Left renal pelvis (tissue), 4 donors: ENCODE measurements around the gene LPAR1. TPM values are rescaled to one million over a fixed set of nuclear protein-coding genes. Genes with fewer than 3 reads are reported as not detected.
A peak's percentile ranks its signal among the peaks of the same experiment; 100 is the strongest.

Source experiments
- DNase-seq, 4 donors: peaks; one replicate each; pipeline ENCODE4 v3.0.0-alpha.2; 2013; ENCODE audit warnings: low read depth in 4 of 4, low spot score in 3 of 4
- polyA plus RNA-seq, 4 donors: library from polyadenylated mRNA; unstranded; fragments of 120-200 nt; gene quantifications; one replicate each; pipeline ENCODE4 v1.2.1, GENCODE V29; 2013; ENCODE audit not compliant: insufficient read length in 4 of 4

The LPAR1 gene
- polyA plus RNA-seq, 4 donors = 23.2 to 77.1 (median 34.4) TPM

DNA sequence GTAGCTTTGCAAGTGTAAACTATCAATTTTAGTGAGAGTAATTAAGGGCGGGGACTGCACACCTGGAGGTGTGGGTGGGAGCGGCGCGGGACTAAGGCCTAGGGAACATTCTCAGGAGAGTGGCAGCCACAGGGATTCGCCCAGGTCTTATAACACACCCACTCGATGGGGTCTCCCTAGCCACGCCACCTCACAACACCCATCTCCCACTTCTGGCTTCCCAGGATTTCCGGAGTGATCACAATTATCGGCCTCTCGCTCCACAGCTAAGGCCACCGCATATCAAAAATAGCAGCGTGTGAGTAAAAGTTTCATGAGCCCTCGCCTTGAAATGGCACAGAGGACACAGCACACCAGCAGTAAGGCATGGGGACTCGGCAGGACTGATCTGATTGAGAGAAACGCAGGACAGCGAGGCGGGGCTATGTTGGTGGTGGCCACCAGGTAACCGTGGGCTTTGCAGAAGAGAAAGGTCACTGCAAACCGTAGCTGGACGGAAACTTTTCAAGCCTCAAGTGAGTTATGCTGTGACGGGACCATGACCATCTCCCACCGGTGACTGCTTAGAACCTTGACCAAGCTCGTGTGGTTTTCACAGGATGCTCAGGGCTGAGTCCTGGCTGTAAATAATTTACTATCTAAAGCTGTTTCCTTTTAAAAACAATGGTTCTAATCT, 1.1 kb upstream of the LPAR1 start:
- peak in 1 of 4 donors; percentile 8 for DNase-seq

GRCh38 chr9:111037708-111038330, 451 bp downstream of the LPAR1 start:
- DNase-seq = peak in 3 of 4 donors; percentile 44 to 59 (median 56)

DNA sequence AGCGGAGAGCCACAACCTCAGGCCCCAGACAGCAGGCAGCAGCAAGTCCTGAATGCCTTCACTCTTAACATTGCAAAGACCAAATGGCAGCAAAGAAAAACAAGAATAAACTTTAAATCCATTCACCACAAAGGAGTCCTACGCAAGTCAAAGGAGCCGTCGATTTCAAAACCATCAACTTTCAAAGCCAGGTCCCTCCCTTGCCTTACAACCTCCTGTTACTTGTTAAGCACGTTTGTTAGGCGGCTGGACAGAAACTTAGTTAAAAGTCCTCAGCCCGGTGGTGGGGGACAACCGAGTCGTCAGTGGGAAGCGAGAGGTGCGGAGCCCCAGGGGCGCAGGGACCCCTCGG, 938 bp downstream of the LPAR1 start:
- peak in 3 of 4 donors; percentile 20 to 43 (median 29) for DNase-seq

DNA sequence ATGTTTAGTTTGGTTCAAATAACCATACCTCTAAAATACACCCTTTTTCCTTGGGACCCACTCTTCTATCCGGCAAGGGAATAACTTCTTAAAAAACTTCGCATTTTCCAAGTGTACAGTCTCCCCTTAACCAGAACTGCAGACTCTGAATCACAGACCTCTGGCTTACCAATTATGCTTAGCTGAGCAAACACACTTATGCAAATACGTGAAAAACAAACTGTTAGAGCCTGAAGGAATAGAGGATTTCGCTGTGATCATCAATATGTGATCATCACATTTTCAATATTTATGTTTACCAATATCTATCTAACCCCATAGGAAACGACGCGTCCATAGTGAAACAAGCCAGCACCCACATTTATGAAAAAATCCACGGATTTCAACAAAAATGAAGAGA, 1.3 kb downstream of the LPAR1 start:
- no peak for DNase-seq

GRCh38 chr9:111036429-111036789, 1.9 kb downstream of the LPAR1 start:
- DNase-seq = peak in 1 of 4 donors; percentile 20

DNA sequence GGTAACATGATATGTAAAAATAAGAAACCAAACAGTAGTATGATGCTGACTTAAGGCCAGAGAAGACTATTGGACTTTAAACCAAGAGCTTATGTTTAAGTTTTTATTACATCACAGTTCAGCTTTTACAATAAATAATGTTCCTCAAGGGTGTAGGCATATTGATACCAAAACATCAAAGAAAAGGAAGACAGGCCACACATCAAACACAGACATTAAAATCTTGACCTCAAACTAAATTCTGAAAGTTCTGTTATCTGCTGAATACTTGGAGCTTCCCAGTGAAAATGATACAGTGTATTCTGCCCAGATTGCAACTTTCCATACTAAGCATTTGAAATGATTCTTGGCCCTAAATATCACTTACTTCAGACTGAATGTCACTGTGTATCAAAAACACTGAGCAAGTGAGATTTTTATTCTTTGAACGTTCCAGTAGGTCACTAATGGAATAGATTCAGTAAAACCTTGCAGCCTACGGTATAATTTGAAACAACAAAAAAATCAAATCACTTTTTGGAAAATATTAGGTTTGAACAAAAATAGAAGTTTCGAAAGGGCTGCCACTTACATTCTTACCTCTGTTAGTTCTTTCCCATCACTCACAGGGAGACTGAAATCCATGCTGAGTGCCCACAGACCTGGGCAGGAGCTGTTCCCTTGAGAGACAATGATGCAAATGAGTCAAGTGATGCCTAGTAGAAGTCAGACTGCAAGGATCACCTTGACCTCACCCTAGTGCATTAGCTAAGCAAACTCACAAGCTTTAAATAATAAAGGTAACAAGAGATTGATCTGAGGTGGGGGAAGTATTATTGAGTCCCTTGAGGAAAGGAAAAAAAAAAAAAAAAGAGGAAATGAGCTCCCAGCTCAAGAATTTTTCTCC, 2.5 kb downstream of the LPAR1 start:
- DNase-seq = no peak

- DNase-seq = no peak
Measured at GRCh38 chr9:111034898-111035539, 3.3 kb downstream of the LPAR1 start.

GRCh38 chr9:111034170-111034897, 3.9 kb downstream of the LPAR1 start:
- no peak for DNase-seq

DNA sequence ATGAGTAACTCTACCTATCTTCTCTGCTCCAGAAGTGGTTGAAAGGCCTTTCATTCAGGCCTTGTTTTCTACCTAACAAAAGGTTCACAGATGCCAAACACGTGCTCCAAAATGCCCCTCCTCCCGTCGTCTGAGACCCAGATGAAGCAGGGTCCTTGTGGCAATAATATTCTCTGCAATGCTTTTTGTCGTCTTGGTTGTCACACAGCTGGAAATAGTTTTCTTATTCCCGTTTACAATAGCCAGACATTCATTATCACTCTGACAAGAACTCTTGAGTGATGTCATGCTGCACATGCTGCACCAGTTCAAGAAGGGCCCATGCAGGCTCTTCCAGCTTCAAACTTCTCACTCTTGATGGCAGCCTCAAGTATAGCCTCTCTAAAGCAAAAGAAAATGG, 7.8 kb downstream of the LPAR1 start:
- DNase-seq = no peak

GRCh38 chr9:111029260-111029659, 9.0 kb downstream of the LPAR1 start:
- no peak for DNase-seq

DNA sequence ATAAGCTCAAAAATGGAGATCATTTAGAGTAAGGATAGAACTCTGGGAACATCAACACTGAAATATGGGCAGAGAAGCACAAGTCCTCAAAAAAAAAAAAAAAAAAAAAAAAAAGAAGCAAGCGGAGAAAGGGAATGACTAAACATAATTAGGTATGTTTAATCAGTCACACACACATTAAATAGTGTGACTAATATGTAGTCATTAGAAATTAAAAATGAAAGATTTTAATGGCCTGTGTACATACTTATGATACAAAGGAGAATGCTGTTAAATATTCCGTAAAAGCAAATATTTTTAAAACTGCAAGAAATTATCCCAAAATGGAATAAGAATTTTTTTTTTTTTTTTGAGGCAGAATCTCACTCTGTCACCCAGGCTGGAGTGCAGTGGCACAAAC, 10.5 kb downstream of the LPAR1 start:
- DNase-seq = no peak

DNA sequence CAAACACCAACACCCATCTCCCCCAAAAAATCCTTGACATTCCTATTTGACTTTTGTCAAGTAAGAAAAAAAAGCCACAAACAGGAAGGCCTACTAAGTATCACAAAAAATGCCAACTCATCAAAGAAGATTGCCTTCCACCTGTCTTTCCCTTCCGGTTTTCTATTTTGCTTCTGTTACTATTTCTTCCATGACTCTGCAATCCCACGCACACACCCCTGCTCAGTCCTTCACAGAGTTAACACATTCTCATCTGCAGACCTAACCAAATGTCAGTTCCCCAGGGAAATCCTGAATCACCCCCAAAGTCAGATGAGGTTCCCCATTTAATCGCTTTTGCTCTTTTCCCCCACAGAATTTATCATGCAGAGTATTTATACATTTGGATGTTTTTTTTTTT, 15.1 kb downstream of the LPAR1 start:
- DNase-seq = no peak

GRCh38 chr9:111020594-111020993, 17.7 kb downstream of the LPAR1 start:
- no peak for DNase-seq

DNA sequence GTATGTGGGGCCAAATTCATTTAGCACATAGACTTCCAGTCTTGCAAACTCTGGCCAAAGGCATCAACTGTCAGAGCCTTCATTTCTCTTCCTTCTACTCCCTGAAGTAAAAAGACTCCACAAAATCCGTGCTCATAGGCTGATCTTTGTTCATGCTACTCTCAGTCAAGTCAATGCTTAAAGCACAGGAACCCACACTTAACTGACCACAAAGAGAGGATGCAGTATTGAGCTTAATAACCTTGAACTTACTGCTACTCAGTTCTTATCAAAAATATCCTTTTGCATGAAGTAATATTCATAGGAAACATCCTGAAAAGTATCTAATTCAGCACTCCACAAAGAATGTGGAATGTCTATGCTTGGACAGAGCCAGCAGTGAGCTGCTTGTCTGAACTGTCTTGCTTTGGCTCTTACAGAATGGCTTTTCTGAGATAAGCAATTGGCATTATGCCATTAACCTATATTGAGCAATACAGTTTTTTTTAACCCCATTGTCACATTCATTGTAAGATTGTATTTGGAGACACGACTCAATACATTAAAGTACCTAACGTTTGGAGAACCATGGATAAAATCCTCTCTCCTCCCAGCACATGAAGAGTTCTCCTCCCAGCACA, 21.7 kb downstream of the LPAR1 start:
- no peak for DNase-seq

DNA sequence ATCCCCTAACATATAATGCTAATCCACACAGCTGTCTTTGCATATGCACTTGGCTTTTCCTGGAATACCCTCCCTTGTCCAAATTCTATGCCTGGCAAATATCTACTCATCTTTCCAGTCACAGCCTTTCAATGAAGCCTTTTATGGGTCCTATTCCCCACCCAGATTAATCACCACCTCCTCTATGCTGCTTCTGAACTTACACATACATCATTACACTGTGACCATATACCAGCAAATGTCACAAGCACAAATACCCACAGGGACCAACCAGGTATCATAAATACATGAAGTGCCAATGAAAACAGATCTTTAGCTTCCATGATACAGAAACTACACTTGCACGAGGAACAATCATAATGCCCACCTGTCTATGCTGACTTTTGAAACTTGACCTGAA, 22.3 kb downstream of the LPAR1 start:
- DNase-seq = no peak

DNA sequence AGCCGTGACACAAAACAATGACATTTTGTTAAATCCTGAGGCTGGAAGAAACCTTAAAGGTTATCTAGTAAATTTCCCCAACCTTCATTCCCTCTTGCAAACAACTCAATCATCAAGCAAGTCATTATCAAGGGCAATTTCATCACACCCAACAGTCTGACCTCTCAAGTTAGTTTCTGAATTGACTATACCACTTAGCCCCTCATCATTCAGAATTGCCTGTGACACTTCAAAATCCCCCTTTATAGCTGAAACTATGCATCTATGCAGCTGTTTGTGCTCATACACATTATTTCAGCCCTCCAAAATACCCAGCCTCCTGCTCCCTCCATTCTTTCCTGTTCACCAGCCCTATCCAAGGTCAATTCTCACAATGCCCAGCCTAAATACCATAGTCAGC, 24.6 kb downstream of the LPAR1 start:
- DNase-seq = no peak

DNA sequence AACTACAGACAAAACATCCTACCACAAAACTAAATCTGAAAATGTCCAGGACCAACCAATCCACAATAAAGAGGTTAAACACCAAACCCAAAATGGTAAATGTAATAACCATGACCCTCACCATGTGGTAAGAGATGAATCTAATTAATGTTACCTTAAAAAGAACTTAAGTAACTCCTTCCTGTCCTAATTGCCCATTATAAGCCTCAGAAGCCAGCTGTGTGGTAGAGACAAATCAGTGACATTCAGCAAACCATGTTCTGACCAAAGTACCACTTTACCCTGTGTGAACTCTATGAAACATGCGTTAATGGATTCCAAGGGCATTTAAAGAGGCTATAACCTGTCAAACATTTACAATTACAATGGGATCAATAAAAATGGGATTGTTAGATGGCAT, 25.0 kb downstream of the LPAR1 start:
- no peak for DNase-seq

GRCh38 chr9:111008158-111009075, 29.9 kb downstream of the LPAR1 start:
- no peak for DNase-seq
